CD4-positive, alpha-beta T cell treated with Interleukin-21 for 1 hour (primary cell): ENCODE results near the gene RNF111.

ENCODE experiments used
- DNase-seq: peaks from one replicate; pipeline ENCODE4 v3.0.0-alpha.2; 2020

RNF111 gene

DNA sequence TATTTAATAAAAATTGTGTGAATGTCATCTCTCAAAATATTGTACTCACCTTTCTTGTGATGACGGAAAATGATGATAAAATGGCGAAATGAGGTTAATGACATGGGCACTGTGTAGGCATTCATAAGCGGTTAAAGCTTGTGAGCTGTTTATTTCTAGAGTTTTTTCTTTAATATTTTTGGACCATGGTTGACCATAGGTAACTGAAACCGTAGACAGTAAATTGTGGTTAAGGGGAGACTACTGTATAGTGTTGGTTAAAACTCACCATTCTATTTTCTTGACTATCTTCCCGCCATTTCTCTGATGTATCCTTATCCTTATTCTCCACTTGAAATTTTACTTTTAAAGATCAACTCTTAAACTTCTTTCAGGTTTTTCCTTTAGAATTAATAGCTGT is 14.5 kb downstream of the RNF111 start:
- no peak for DNase-seq

DNA sequence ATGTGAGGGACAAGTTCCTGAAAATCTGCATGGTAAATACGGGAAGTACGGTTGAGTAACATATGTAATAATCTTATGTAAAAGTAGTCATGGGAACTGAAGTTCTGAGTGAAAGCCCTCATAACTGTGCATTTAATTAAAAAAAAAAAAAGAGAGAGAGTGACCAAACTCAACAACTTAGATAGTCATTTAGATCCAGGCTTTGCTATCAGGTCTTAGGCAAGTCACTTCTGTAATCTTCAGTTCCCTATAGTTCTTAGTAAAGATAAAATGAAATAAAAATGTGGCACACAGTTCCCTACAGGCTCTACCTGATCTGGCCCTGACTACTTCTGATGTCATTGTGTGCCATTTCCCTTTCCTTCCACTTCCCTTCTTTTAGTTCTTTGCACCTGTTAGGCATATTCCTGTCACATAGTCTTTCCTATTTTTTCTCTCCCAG is 15.0 kb downstream of the RNF111 start:
- DNase-seq: peak; percentile 7

DNA sequence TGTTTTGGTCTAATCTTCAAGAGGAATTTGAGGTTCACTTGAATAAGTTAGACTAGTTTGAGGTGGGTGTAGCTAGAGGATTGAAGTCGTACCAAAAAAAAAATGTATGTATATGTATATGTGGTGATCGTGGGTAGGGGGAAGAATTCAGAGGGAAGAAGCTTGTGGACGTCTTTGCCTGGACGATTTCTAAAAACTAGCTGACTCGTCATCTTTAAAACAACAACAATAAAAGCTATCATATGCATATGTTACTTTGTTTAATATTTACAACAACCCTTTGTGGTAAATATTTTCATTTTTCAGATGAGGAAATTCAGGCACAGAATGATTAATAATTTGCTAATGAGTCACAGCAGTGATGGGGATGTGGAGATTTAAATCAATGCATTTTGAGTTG is 18.1 kb downstream of the RNF111 start:
- DNase-seq: no peak

DNA sequence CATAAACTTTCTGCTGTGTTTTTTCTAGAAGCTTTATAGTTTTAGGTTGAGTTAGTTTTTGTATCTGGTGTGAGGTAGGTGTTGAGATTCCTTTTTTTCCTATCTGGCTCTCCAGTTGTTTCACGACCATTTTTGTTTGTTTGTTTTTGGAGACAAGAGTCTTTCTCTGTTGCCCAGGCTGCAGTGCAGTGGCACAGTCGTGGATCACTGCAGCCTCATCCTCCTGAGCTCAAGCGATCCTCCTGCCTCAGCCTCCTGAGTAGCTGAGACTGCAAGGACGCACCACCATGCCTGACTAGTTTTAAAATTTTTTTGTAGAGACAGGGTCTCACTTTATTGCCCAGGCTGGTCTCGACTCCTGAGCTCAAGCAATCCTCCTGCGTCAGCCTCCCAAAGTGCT is 20.6 kb downstream of the RNF111 start:
- no peak for DNase-seq

DNA sequence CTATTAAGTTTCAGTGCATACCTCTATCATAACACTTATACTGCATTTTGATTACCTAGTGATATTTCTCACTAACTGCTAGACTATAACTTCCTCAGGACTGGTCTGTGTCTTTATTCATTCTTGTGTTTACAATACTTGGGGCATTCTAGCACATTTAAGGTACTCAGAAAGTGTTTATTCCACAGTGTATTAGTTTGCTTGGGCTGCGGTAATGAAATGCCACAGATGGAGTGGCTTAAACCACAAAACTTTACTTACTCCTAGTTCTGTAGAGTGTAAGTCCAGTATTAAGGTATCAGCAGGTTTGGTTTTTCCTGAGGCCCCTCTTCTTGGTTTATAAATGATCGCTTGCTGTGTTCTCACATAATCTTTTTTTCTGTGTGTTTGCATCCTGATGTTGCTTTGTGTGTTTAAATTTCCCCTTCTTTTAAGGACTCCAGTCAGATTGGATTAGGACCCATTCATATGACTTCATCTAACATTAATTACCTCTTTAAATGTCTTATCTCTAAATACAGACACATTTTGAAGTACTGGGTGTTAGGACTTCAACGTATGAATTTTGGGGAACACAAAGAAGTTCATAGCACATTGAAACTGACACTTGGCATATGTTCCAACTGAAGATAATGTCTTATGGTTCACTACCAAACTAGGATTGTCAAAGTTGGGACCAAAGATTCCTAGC is 23.9 kb downstream of the RNF111 start:
- DNase-seq: no peak

DNA sequence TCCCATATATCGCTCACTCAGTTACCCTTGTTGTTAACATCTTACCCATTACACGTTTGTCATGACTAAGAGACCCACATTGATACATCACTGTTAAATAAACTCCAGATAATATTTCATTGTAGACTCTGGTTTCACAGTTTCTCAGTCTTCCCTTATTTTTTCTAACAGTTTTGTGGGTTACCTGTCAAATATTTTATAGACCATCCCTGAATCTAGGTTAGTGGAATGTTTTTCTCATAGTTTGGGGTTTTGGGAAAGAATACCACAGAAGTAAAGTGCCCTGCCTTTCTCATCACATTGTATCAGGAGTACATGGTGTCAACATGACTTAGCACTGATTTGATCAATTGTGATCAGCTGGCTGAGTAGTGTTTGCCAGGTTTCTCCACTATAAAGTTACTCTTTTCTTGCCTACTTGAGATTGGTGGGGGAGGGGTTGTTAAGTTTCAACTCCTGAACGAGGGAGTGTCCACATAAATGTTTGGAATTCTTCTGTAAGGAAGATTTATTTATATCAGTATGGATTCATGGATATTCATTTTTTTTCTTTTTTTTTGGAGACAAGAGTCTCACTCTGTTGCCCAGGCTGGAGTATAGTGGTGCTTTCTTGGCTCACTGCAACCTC is 25.9 kb downstream of the RNF111 start:
- DNase-seq: no peak

DNA sequence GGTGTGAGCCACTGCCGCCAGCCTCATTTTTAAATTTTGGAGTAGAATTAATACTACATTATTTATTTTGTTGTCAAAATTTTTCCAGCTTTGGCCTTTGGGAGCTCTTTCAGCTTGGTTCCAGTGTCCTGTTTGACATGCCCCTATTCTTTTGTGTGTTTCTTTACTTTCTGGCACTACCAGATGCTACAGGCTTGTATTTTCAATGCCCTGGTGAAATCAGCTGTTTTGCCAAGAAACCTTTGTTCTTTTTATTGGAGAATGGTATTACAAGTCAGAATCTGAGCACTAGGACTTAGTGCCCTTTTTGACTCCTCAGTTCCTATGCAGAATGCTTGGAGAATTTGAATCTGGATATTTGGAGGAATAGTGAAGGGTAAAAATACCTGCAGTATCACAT is 26.6 kb downstream of the RNF111 start:
- DNase-seq: no peak

DNA sequence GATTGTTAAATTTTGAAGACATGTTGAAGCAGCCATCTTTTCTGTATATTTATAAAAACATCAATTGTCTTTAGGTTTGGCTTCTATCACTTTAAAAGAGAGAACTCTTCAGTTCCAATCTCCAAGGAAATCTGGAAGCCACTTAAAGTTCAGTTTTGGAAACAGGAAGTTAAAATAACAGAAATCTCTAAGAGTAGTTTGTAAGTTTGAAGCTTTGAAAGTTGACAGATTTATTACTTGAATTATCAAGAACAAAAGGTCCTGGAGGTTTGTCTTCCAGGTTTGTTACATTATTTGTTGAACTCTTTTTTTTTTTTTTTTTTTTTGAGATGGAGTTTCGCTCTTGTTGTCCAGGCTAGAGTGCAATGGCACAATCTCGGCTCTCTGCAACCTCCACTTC is 30.0 kb downstream of the RNF111 start:
- no peak for DNase-seq

DNA sequence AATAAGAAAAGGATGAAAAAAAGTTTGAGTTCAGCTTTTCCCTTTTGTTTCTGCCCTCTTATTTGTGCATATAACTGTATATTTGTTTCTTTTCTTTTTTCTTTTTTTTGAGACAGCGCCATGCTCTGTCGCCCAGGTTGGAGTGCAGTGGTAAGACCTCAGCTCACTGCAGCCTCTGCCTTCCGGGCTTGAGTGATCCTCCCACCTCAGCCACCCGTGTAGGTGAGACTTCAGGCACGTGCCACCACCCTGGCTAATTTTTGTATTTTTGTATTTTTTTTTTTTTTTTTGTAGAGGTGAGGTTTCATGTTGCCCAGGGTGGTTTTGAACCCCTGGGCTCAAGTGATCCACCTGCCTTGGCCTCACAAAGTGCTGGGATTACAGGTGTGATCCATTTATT is 31.4 kb downstream of the RNF111 start:
- DNase-seq: no peak

DNA sequence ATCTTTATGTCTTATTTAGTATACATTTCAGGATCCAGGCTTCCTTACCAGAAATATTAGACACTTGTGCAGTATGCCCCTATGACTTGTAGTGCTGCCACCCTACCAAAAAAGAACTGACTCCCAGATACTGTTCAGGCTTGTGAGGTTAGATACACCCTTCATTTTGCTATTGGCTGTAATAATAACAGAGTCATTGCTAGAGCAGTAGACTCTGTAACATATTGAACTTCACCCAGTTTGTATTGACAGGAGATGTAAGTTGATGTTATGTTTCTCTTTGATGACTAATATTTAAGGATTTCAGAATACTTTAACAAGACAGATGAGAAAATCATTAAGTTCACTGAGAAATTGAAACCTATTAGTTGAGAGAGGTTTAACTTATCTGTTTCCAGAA is 32.9 kb downstream of the RNF111 start:
- no peak for DNase-seq

DNA sequence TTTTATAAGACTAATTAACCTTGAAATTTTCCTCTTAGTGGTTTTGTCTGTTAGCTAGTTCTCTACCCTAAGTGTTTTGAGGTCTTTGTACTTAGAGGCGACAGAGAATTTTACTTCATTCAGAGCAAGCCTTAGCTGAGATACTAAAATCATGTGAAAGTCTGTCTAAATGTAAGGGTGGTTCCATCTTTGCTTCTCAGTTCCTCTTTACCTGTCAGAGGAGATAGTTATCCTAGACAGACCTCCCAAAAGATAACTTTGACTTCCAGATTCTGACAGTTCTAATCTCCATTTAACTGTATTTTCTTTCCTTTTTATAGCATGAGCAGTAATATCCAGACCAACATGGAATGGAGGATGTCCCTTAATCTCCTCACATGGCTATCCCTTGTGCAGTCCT is 34.7 kb downstream of the RNF111 start:
- DNase-seq: no peak

DNA sequence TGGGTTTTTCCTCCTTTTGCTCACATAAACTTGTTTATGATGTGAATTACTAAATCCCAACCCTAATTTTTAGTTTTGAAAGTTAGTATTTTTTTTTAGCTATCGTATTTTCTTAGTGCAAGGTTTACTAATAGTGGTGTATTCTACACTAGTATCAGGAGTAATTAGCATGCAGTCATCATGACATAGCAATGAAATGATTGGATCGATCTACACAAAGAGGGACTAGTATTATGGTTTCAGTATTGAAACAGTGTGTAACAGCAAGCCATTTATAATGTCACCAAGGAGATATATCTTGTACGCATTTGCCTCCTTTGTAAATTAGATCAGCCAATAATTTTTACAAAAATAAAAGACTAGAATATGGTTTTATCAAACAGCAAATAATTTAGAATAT is 38.7 kb downstream of the RNF111 start:
- DNase-seq: no peak

DNA sequence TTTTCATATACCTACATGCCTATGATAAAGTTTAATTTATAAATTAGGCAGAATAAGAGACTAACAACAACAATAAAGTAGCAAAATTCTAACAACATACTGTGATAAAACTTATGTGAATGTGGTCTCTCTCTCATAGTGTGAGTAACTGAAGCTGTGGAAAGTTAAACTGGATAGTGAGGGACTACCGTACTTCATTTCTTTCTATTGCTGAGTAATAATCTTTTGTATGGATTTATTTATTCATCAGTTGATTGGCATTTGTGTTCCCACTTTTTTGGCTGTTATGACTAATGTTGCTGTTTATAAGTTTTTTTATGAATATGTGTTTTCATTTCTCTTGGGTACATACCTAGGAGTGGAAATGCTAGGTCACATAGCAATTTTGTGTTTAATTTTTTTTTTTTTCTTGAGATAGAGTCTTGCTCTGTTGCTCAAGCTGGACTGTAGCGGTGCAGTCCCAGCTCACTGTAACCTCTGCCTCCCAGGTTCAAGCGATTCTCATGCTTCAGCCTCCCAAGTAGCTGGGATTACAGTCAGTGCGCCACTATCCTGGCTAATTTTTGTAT is 41.0 kb downstream of the RNF111 start:
- DNase-seq: no peak

DNA sequence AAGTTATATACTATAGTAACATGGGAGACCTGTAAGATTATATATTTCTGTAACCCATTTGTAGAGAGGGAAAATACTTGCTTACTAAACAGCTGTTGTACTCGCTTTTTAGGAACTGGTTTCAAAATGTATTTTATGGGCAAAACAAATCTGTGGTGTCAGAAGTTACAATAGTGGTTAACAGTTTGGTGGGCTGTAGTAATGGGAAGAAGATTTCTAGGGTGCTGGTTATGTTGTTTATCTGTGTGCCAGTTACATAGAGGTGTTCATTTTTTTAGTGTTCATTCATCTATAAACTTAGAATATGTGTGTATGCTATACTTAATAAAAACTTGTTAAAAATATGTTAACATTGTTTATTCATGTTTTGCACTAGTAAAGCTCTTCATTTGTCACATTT is 42.1 kb downstream of the RNF111 start:
- no peak for DNase-seq

DNA sequence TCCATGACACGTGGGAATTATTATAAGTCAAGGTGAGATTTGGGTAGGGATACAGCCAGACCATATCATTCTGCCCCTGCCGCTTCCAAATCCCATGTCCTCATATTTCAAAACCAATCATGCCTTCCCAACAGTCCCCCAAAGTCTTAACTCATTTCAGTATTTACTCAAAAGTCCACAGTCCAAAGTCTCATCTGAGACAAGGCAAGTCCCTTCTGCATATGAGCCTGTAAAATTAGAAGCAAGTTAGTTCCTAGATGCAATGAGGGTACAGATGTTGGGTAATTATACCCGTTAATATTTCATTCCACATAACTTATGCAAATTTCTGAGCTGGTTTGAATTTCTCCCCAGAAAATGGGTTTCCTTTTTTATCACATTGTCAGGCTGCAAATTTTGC is 47.7 kb downstream of the RNF111 start:
- DNase-seq: no peak

DNA sequence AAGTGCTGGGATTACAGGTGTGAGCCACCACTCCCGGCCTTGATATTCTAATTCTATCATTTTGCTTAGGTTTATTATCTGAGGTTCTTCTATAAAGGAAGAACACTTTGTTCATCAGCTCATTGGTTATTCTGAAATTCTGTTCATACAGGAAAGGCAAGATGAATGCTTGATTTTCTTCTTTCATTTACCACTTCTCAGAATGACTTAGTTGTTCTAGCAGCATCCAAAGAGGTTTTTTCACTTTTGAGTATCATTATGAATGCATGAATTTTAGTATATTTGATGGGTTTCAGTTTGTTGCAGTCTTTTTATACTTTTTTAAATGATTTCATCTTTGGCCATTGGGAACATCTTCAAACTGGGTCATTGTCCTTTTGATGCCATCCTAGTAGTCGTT is 51.8 kb downstream of the RNF111 start:
- no peak for DNase-seq

DNA sequence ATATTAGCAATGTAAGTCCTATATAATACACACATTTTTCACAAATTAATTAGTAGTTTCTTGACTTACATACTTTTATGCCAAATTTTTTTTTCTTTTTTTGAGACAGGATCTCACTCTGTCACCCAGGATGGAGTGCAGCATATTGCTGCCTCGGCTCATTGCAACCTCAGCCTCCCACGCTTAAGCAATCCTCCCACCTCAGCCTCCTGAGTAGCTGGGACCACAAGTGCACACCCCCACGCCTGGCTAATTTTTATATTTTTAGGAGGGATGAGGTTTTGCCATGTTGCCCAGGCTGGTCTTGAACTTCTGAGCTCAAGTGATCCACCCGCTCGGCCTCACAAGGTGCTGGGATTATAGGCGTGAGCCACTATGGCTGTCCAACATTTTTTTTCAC is 54.6 kb downstream of the RNF111 start:
- no peak for DNase-seq

DNA sequence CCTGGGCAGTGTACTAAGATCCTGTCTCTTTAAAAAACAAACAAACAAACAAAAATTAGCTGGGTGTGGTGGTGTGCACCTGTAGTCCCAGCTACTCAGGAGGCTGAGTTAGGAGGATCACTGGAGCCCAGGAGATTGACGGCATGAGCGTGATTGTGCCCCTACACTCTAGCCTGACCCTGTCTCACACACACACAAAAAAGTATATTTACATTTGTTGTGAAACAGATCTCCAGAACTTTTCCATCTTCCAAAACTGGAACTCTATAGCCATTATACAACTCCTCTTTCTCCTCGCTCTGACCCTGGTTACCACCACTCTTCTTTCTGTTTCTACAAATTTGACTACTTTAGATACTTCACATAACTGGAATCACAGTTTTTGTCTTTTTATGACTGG is 61.4 kb downstream of the RNF111 start:
- no peak for DNase-seq

DNA sequence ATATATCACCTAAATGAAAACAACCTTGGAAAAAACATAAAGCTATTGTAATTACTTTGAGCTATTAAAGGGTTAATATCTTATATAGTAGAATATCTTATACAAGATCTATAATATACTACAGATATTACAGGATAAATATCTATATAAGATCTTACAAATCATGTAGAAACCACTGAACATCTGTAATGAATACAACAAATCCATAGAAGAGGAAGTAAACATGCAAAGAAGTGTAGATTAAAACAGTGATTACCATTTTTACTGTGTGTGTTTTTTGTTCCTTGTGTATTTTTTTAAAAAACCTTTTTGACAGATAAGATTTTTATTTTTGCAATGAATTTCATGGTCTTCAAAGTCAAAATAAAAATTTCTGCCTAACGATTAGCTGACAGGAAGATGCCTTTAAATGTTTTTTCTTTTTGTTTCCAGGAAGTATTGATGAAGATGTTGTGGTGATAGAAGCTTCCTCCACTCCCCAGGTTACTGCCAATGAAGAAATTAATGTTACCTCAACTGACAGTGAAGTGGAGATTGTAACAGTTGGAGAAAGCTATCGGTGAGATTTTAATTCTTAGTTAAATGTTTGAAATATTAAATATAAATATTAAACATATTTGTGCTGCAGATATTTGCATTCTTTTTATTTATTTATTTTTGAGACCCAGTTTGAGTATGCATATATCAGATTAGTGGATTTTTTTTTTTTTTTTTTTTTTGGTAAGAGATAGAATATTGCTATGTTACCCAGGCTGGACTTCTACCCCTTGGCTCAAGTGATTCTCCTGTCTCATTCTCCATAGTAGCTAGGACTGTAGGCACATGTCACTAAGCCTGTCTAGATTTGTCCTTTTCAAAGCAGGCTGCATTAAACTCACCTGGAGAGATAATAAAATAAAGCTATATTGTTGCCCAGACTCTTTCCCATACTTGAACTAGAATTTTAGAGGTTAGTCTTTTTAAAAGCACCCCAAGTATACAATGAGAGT is 64.7 kb downstream of the RNF111 start:
- DNase-seq: peak; percentile 5

DNA sequence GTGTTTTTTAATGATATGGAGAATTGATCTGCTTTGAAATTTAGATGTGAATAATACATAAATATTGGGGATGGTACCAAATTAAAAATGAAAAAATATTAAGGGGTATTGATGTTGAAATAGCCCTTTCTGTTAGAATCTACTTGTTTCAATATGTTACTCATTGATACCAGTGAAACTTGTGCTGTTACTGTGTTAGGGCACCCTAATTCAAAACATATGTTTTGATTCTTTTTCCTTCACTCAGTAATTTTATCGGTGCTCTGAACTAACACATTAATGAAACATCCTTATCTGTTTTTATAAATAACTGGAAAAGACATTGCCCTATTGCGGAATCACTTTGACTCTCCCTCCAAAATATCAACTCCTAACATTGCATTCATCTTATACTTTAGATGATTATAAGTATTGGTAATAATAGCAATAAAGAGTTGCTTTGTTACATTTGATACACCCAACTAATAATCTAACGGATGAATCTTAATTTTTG is 65.5 kb downstream of the RNF111 start:
- DNase-seq: no peak

DNA sequence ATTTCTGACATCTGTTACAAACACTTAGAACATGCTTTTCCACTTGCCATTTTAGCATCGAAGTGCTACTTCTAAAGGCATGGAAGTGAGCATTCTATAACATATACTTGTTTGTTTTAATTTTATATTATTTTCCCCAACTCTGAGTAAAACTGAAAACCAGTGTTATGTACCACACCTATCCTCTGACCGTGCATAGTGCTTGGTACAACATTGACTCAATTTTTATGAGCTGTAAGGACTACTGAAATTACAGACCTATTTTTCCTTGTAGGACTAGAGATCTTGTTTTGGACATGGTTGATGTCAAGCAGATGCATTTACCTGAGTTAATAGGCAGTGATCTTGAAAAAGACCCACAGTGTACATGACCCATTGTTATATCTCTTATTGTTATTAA is 66.0 kb downstream of the RNF111 start:
- no peak for DNase-seq

DNA sequence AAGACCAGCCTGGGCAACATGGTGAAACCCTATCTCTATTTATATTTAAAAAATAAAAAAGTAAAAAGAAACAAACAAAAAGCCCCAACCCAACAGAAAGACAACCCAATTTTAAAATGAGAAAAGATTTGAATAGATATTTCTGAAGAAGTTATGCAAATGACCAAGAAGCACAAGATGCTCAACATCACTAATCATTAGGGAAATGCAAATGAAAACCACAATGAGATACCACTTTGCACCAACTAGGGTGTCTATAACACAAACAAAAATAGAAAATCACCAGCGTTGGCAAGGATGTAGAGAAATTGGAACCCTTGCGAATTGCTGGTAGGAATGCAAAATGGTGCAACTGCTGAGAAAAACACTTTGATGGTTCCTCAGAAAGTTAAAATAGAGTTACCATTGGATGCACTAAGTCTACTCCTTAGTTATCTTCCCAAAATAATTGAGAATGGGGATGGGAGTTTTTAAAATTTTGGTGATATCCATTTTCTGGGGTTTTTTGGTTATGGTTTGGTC is 71.7 kb downstream of the RNF111 start:
- DNase-seq: no peak

DNA sequence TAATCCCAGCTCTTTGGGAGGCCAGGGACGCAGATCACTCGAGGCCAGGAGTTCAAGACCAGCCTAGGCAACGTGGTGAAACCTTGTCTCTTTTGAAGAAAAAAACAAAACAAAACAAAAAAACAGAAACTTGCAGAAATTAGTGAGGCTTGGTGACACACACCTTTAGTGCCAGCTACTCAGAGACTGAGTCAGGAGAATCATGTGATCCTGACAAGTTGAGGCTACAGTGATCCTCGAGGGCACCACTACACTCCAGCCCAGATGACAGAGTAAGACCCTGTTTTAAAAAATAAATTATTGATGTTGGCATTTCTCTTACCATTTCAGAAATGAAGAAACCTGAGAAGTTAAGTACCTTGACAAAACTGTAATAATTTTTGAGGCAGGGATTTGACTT is 72.9 kb downstream of the RNF111 start:
- no peak for DNase-seq
